ENCODE results near the gene PEX7.

- TF ChIP-seq CTCF (IDR thresholded peaks at IDR 0.05) (no peak), POLR2AphosphoS5 (IDR thresholded peaks at IDR 0.05; ENCODE audit: insufficient read depth in 1 of 2, low read depth in 1 of 2) (no peak), POLR2A (IDR thresholded peaks at IDR 0.05) (no peak)
These were observed 31.7 kb upstream of the PEX7 start for GRCh38 chr6:136790411-136791295.

Data from vagina (tissue), 2 donors.